DMS153 treated with DMSO at 0.1 percent for 48 hours (cell line): ENCODE results near the gene SIK3.
"Not testable (repeated sequence)": the region's sequence is repeated elsewhere in the genome, so short reads cannot be mapped to it uniquely, and the experiment has no call there.

Experiments
- DNase-seq: peaks from one replicate; lab custom pipeline; 2025; ENCODE audit not compliant: unreplicated experiment; lab: John Stamatoyannopoulos, UW

Gene SIK3

DNA sequence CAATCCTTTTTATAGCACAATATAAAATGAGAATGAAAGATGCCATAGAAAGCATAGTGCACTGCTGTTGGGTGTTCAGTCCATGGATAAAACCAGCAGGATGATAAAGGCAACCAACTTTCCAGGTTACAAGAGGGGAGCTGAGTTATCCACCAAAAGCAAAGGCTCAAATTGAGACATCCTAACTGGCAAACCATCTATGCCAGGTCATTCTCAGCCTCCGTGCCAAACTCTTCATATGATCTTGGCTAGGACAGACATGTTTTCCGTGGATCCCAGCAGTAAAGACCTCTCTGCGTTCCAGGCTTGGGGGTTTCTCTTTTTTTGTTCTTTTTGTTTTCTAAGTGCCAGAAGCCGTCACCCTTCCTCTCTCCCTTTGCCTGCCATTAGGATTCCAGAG, 253.5 kb downstream of the SIK3 start:
- DNase-seq, result no peak

DNA sequence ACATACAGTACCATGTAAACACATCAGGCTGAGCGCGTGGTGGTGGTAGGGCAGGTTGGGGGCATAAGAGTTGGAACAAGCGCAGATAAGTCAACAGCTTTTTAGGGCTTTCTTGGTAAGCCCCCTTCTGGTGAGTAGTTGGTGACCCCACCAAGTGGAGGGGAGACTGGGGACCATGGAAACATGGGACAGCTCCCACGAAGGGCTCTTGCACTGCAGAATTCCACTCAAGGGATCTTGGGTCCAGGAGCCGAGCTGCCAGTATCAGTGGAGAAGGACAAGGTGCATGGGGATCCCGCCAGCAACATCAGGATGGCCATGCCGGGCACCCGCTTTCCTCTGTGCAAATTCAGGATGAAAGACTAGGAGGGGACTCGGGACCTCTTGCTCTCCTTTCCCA, 254.6 kb downstream of the SIK3 start:
- no peak for DNase-seq

DNA sequence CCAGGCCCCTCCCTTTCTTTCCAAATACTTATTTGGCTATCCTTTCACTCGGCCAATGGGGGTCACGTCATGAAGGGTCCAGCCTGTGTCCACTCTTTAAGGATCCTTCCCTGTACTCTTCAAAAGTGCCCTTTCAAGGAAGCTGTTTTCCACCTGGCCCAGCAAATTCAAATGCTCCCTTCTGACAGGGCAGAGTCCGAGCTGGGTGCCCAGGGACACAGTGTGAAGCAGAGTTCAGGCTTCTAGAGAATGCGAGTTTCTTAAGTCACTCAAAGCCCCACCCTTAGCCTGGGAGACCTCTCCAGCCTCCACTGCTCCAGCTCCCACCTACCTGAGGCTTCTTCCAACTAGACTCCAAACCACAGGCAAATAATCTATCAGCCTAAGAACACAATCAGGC, 255.3 kb downstream of the SIK3 start:
- DNase-seq, result no peak

DNA sequence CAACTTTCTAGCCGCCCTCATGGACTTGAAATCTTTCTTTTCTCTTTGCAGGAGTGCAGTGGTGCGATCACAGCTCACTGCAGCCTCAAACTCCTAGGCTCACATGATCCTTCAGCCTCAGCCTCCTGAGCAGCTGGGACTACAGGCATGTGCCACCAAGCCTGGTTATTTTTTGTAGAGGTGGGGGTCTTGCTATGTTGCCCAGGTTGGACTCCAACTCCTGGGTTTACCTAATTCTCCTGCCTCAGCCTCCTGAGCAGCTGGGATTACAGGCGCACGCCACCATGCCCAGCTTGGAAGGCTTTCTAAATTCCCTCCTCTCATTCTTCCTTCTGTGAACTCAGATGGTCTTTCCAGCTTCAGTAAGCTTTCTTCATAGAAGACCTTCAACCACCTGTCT, 256.1 kb downstream of the SIK3 start:
- DNase-seq, result no peak

DNA sequence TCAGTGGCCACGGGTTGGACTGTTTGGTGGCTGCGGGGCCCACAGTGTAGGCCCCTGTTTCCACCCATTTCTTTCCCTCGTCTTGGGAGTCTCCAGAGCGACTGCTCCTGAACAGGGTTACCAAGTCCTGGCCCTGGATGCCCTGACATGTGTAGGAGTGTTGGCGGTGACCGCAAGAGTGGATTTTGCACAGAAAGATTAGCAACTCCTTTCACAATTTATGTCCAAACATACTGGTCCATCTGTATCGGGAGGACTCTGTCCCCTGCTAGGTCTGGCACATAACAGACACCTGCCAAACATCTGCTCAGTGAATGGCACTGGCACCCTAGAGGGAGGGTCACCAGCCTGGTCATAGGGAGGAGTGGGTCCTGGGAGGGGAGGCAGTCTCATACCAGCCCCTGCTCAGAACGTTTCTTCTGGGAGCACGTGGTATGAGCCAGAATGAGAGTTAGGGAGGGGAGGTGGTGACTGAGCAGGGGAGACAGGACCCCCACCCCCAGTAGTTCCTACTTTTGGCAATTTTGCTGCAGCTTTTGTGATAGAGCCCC, 257.4 kb downstream of the SIK3 start:
- no peak for DNase-seq

DNA sequence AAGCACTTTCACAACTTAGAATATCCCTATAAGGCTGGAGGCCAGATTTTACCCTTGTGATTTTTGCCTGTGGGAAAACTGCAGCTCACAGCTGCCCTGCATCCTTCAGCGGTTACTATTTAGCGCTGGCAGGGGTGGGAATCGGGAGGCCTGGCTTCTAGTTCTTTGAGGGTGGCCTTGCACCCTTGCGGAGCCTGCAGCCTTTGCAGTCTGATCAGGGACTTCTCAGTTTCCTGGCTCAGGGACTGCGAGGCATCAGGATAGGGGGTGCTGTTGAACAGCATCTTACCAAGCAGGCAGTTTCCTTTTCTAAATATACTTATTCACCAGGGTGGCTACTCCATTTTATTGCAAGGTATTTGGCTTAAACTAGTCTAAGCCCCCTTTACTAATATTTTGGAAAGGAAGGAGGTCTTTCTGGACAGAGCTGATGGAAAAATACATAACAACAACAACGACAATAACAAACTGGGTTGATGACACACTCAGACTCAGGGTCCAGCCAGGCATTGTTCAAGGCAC, 257.9 kb downstream of the SIK3 start:
- DNase-seq, result no peak

- no peak for DNase-seq
Observed at GRCh38 chr11:116838321-116839084, 259.7 kb downstream of the SIK3 start.

GRCh38 chr11:116837231-116838091, 260.8 kb downstream of the SIK3 start, which contains the start of gene APOA1:
Gene APOA1, minus strand, starts transcription at chr11:116837622. Its CDS starts 235 bp downstream, at chr11:116837387.
- DNase-seq, result no peak

DNA sequence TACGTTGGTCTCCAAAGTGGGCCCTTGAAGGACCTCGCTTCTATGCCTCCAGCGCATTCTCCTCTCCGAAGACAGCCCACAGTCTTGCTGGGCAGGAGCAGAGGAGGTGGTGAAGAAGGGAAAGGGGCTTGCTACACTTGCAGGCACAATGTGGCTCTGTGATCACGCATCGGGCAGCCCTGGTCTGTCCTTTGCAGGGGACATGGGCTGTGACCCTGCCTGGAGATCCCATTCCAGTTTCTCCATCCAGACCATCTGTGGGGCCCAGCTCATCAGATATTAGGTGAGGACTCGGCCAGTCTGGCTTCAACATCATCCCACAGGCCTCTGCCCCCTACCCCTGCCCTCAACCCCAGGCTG, 261.6 kb downstream of the SIK3 start:
- DNase-seq, result no peak

DNA sequence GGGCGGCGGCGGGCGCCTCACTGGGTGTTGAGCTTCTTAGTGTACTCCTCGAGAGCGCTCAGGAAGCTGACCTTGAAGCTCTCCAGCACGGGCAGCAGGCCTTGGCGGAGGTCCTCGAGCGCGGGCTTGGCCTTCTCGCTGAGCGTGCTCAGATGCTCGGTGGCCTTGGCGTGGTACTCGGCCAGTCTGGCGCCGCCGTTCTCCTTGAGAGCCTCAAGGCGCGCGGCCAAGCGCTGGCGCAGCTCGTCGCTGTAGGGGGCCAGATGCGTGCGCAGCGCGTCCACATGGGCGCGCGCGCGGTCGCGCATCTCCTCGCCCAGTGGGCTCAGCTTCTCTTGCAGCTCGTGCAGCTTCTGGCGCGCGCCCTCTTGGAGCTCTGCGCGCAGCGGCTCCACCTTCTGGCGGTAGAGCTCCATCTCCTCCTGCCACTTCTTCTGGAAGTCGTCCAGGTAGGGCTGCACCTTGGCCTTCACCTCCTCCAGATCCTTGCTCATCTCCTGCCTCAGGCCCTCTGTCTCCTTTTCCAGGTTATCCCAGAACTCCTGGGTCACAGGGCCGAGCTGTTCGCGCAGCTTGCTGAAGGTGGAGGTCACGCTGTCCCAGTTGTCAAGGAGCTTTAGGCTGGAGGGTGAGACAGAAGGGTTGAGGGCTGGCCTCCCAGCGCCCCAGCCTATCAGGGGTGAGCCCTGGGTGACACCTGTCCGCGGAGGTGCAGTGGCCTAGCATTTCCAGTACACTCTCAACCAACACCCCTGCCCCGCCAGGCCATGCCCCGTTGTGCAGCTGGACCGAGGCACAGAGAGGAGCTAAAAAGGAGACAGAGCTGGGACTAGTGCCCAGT, 262.2 kb downstream of the SIK3 start:
- DNase-seq, result peak; percentile 68

- no peak for DNase-seq
Observed at GRCh38 chr11:116835042-116835772, 263.0 kb downstream of the SIK3 start.

DNA sequence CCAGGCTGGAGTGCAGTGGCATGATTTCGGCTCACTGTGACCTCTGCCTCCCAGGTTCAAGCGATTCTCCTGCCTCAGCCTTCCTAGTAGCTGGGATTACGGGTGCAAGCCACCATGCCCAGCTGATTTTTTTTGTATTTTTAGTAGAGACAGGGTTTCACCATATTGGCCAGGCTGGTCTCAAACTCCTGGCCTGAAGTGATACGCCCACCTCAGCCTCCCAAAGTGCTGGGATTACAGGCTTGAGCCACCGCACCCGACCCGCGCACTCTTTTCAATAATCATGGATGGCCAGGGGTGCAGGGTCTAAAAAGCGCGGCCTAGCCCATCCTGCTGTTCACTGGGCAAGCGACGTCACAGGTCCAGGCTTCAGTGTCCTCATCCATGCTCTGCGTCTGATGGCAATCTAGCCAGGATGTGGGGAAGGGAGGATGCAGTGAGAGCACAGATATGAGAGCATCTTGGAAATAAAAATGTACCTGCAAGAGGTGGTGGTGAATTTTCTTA, 263.6 kb downstream of the SIK3 start:
- DNase-seq, result not testable (repeated sequence)

- no peak for DNase-seq
Observed at GRCh38 chr11:116833816-116834534, 264.3 kb downstream of the SIK3 start.

GRCh38 chr11:116833491-116833815, 264.8 kb downstream of the SIK3 start:
- no peak for DNase-seq

GRCh38 chr11:116832350-116833290, 265.6 kb downstream of the SIK3 start:
- DNase-seq, result no peak

- DNase-seq, result no peak
Observed at GRCh38 chr11:116831790-116832349, 266.4 kb downstream of the SIK3 start.

DNA sequence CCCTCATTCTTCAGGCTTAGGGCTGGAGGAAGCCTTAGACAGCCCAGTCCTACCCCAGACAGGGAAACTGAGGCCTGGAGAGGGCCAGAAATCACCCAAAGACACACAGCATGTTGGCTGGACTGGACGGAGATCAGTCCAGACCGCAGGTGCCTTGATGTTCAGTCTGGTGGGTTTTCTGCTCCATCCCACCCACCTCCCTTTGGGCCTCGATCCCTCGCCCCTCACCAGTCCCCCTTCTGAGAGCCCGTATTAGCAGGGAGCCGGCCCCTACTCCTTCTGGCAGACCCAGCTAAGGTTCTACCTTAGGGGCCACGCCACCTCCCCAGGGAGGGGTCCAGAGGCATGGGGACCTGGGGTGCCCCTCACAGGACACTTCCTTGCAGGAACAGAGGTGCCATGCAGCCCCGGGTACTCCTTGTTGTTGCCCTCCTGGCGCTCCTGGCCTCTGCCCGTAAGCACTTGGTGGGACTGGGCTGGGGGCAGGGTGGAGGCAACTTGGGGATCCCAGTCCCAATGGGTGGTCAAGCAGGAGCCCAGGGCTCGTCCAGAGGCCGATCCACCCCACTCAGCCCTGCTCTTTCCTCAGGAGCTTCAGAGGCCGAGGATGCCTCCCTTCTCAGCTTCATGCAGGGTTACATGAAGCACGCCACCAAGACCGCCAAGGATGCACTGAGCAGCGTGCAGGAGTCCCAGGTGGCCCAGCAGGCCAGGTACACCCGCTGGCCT, 267.9 kb downstream of the SIK3 start:
- no peak for DNase-seq
